ENCODE measurements around the gene LRP5.

Gene LRP5

DNA sequence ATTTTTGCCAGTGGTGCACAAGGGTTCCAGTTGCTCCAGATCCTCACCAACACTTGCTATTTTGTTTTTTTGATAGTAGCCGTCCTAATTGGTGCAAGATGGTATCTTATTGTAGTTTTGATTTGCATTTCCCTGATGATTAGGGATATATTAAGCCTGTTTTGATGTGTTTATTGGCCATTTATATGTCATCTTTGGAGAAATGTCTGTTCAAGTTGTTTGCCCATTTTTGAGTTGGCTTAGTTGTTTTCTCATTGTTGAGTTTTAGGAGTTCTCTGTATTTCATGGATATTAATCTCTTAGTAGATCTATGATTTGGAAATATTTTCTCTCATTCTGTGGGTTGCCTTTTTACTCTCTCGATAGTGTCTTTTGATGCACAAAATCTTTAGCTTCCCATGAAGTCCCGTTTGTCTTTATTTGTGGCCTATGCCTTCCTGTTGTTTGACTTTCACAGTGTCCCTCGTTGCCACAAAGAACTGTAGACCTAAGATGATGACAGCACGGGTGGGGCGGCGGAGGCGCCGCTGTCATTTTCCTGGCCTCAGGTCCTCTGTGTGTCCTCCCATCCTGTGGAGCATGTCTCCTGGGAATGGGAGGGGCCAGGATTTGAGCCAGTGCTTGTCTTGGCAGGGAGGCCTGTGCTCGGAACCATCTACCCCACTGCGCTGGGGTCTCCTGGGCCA is 33.5 kb downstream of the LRP5 start:
- H3K4me3 ChIP-seq (ENCODE audit: low read depth, low read length) = no peak overlapping the region

DNA sequence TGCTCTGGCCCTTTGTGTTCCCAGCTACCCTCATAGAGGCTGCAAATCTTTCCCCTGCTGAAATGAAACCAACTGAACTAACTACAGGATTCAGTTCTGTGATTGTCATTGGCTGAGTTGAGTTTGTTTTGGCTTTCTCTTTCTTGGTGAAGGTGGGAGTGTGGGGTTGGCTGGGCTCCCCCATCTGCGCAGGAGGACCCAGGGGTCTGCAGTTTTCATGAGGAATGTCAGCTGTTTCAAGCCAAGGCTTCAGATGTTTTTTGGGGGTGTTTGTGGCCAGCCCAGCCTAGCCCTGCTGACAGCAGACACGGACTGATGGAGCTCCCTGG is 34.0 kb downstream of the LRP5 start:
- H3K4me3 ChIP-seq (ENCODE audit: low read depth, low read length) = no peak overlapping the region

GRCh38 chr11:68347345-68347744 is 35.0 kb downstream of the LRP5 start:
- no peak overlapping the region for H3K4me3 ChIP-seq (ENCODE audit: low read depth, low read length)

GRCh38 chr11:68347841-68348240 is 35.5 kb downstream of the LRP5 start:
- H3K4me3 ChIP-seq (ENCODE audit: low read depth, low read length) = no peak overlapping the region

DNA sequence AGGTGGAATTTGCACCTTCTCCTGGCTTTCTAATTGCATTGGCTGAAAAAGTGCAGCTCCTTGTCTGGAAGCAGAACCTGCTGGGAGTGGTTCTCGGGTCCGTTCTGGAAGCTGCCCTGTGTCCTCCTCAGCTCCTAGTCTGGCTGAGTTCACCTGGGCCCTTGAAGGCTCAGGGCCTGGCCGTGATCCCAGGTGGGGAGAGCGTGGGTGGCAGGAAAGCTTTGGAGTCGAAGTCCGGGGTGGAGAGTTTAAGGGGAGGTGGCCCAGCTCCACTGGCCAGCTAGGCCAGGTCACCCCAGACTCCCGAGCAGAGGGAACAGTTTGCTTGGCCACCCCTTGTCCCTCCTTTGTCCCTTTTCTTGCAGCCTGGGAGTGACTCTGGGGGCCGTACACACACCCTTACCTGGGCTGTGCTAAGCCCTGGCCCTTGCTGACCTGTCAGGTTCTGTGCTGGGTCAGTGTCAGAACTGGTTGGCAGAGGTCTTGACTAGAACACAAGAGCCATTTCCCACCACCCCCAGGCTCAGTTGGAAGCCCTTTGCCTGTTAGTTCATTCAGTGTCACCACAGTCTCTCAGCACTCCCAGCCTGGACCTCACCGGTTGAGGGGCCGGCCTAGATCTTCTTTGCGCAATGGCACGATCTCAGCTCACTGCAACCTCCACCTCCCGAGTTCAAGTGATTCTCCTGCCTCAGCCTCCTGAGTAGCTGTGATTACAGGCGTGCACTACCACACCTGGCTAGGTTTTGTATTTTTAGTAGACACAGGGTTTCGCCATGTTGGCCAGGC is 37.3 kb downstream of the LRP5 start:
- H3K4me3 ChIP-seq (ENCODE audit: low read depth, low read length) = no peak overlapping the region

DNA sequence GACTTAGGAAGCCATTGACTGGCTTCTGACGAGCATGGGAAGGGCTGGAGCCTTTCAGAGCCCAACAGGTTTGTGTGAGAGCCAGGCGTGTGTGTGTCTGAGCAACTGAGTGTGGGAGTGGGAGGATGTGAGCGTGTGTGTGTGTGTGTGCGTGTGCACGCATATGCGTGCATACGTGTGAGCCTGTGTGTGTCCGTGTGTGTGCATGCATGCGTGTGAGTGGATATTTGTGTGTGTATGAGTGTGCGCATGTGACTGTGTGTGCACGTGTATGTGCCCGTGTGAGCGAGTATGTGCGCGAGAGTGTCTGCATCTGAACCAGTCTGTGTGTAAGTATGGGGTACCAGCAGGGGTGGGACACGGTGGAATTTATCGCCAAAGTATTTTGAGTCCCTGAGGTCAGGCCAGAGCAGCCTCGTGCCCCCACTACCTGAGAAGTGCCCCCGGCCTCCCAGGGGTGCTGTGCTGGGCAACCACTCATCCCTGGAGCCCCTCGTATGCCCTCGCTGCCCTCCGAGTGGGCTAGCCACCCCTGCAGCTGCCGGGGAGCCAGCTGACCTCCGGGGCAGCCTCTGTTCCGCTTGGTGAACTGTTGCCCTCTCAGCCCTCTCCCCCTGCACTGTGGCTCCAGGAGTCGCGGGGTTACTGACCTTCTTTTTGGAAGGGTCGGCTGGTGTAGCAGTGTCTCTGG is 38.5 kb downstream of the LRP5 start:
- H3K4me3 ChIP-seq (ENCODE audit: low read depth, low read length) = no peak overlapping the region

- H3K4me3 ChIP-seq (ENCODE audit: low read depth, low read length) = no peak overlapping the region
Observed at GRCh38 chr11:68351450-68352275, 39.3 kb downstream of the LRP5 start.

DNA sequence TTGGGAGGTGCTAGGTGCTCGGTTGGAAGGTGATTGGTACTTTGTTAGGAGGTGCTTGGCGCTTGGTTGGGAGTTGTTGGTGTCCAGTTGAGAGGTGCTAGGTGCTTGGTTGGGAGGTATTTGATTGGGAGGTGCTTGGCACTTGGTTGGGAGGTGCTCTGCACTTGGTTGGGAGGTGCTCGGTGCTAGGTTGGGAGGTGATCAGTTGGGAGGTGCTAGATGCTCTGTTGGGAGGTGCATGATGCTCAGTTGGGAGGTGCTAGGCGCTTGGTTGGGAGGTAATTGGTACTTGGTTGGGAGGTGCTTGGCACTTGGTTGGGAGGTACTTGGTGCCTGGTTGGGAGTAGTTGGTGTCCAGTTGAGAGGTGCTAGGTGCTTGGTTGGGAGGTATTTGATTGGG is 40.2 kb downstream of the LRP5 start:
- H3K4me3 ChIP-seq (ENCODE audit: low read depth, low read length) = no peak overlapping the region

DNA sequence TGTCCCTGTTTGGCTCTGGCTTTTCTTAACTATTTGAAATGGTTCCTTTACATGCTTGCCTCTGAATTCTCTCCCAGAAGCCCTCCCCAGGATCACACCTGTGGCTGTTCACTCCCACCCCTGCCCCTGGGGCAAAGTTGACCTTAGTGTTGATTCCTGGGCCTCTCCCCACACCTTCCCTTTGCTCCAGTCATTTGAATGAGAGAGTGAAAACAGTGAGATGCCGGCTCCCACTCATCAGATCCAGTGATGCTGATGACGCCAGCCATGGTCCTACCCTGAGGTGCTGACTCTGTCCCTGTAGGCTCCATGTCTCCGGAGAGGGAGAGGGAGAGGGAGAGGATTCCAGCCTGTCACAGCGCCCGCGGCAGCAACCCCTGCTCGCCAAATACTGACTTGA is 40.7 kb downstream of the LRP5 start:
- H3K4me3 ChIP-seq (ENCODE audit: low read depth, low read length) = no peak overlapping the region

DNA sequence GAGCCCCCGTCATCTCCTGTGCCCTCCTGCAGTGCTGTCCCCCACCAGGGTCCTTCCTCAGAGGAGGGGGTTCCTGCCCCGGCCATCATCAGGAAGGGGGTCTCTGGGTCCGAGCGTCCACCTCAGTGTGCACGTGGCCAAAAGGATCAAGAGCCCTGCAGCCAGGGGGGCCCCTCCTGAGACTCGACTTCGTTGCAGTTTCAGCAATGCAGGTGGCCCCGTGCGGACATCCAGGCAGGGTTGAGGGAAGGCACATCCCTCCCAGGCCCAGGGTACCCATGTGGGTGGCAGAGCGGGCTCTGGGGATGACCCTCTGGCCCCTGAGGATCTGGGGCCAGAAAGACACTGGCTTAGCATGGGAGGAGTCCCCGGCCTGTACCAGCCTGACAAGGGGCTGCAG is 41.3 kb downstream of the LRP5 start:
- H3K4me3 ChIP-seq (ENCODE audit: low read depth, low read length) = no peak overlapping the region

- no peak overlapping the region for H3K4me3 ChIP-seq (ENCODE audit: low read depth, low read length)
Observed at GRCh38 chr11:68354148-68354872, 41.9 kb downstream of the LRP5 start.

DNA sequence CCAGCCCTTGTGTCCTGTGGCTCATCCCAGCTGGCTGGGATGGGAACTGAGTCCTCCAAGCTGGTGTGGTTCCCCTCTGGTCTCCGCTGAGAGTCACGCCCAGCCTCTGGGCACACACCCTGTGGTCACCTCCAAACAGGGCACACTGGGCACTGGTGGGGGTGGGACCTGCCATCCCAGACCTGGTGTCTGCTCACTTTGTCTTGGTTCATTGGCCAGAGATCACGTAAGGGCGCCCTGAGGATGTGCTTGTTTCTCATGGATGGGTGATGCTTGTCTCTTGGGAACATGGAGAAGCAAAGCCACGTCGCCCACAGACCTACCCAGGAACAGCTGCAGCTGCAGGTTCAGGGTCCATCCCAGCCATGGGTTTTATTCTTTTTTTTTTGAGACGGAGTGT is 43.1 kb downstream of the LRP5 start:
- no peak overlapping the region for H3K4me3 ChIP-seq (ENCODE audit: low read depth, low read length)

- no peak overlapping the region for H3K4me3 ChIP-seq (ENCODE audit: low read depth, low read length)
Observed at GRCh38 chr11:68357568-68357967, 45.2 kb downstream of the LRP5 start.

DNA sequence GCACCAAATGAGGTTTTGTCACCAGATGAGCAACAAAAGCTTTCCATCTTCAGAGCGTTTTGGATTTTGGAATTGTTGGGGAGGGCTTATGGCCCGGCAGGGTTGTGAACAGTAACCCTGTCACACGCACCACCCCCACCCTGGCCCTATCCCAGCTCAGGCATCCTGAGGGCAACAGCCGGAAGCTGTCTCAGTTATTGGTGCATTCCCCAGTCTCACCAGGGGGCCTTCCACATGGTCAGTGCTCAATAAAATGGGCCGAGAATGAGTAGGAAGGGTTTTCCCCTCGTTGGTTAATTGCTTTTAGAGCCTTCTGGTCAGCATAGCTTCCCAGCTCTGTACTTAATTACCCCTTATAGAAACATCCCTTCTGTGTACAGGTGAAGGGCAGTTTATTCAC is 46.0 kb downstream of the LRP5 start:
- H3K4me3 ChIP-seq (ENCODE audit: low read depth, low read length) = no peak overlapping the region

DNA sequence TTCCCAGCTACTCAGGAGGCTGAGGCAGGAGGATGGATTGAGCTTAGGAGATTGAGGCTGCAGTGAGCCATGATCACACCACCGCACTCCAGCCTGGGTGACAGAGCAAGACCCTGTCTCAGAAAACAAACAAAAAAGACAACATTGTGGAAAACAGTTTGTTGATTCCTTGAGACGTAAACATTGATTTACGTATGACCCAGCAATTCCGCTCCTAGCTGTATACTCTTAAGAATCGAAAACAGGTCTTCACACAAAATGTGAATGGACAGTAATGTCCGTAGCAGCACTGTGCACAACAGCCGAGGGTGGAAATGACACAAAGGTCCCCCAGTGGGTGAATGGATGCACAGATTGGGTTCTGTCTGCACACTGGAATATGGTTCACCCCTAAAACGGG is 49.3 kb downstream of the LRP5 start:
- H3K4me3 ChIP-seq (ENCODE audit: low read depth, low read length) = no peak overlapping the region

DNA sequence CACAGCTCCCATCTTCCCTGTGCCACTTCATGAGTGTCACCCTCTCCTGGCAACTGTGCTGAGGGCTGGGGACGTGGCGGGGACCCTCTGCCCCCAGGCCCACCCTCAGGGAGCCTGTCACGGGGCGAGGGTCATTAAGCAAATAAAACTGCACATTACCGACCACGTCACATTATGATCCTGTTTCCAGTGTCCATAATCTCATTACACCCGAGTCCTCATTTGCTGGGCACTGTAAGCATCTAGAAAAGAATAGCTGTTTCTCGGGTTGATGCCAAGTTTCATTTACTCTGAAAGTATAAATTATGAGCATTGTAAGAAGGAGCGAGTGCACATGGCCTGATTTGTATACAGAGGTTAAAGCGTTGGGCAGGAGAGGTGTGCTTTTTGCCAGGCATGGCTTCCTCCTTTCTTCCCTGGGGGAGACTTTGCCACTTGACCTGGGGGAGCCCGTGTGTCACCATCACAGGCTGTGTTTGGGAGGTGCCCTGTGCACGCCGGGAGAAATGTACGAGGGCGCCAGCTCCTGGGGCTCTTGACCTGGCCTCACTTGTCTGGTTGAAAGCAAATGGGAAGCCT is 50.5 kb downstream of the LRP5 start:
- no peak overlapping the region for H3K4me3 ChIP-seq (ENCODE audit: low read depth, low read length)

DNA sequence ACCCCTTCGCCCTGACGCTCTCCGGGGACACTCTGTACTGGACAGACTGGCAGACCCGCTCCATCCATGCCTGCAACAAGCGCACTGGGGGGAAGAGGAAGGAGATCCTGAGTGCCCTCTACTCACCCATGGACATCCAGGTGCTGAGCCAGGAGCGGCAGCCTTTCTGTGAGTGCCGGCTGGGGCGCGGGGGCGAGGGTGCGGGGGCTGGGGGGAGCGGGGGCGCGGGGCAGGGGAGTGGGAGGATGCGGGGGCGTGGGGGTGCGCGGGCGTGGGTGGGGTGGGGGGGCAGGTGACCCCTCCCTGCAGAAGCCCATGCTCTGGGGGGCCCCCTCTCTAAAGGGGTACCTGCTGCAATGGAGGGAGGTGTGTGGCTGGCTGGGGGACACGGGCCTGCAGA is 51.4 kb downstream of the LRP5 start:
- H3K4me3 ChIP-seq (ENCODE audit: low read depth, low read length) = no peak overlapping the region

- H3K4me3 ChIP-seq (ENCODE audit: low read depth, low read length) = no peak overlapping the region
Observed at GRCh38 chr11:68364581-68364980, 52.2 kb downstream of the LRP5 start.

DNA sequence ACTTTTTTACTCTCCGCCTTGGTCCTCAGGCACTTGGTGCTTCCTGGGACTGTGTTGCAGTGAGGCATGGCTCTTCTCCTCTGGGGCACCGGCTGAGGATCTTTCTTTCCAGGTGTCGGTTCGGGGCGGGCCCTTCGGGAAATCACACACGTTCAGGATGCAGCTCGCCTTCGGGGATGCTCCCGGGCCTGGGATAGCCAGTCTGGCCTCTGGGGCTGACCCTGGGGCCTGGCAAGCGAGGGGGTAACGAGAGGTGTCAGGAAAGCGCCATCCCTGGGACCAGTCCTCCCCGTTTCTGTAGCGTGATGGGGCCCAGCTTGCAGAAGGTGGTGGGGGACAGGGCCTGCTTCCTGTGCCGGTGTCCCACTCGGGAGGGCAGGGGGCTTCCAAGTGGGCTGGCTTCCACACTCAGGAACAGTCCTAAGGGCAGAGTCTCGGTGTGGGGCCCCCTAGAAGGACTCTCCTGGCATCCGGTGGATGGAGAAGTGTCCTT is 53.6 kb downstream of the LRP5 start:
- H3K4me3 ChIP-seq (ENCODE audit: low read depth, low read length) = no peak overlapping the region

- no peak overlapping the region for H3K4me3 ChIP-seq (ENCODE audit: low read depth, low read length)
Observed at GRCh38 chr11:68367252-68367651, 54.9 kb downstream of the LRP5 start.

Measured in iPS-11a (cell line).